NB4 (cell line): Measurements from ENCODE around the gene TMEM196.

Experiments used
- MYC ChIP-seq: IDR thresholded peaks from 2 replicates; pipeline ENCODE4 v1.6.1; 2011; ENCODE audit warnings: low read depth, low read length
- POLR2A ChIP-seq: IDR thresholded peaks from 2 replicates; pipeline ENCODE4 v1.6.1; 2011; ENCODE audit warnings: mild to moderate bottlenecking; ENCODE audit not compliant: insufficient read length; ENCODE audit errors: extremely low read depth
- TF ChIP-seq, protein P1 (sequence below): IDR thresholded peaks from one replicate; pipeline ENCODE4 v1.5.1; 2012; ENCODE audit warnings: low read depth, low read length
- TF ChIP-seq, protein P2 (sequence below): IDR thresholded peaks from 2 replicates; pipeline ENCODE4 v1.6.1; 2011; ENCODE audit warnings: low read depth, low read length

DNA sequence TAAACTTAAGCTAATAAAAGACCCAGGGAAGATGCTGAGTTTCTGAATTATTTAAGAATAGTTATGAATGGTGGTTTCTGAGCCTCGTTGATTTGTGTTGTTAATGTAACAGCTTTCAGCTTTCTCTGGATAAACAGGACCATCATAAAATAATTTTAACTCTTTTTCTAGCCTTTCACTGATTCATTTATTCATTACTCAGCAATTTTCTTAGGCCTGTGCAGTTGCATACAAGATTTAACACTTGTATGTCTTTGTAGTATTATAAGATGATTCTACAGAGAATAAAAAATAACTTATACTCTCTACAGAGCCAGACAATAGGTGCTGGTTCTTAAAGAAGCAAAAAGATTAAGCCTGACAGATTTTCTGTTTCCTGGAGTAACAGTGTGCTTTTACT is 29.3 kb downstream of the TMEM196 start:
- no peak for TF ChIP-seq POLR2A
- TF ChIP-seq, protein P1, sequence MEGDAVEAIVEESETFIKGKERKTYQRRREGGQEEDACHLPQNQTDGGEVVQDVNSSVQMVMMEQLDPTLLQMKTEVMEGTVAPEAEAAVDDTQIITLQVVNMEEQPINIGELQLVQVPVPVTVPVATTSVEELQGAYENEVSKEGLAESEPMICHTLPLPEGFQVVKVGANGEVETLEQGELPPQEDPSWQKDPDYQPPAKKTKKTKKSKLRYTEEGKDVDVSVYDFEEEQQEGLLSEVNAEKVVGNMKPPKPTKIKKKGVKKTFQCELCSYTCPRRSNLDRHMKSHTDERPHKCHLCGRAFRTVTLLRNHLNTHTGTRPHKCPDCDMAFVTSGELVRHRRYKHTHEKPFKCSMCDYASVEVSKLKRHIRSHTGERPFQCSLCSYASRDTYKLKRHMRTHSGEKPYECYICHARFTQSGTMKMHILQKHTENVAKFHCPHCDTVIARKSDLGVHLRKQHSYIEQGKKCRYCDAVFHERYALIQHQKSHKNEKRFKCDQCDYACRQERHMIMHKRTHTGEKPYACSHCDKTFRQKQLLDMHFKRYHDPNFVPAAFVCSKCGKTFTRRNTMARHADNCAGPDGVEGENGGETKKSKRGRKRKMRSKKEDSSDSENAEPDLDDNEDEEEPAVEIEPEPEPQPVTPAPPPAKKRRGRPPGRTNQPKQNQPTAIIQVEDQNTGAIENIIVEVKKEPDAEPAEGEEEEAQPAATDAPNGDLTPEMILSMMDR = no peak
- TF ChIP-seq, protein P2, sequence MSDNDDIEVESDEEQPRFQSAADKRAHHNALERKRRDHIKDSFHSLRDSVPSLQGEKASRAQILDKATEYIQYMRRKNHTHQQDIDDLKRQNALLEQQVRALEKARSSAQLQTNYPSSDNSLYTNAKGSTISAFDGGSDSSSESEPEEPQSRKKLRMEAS = no peak
- no peak for TF ChIP-seq MYC
